MM.1S (cell line): ENCODE data around the gene SENP8.

ENCODE experiments used
- DNase-seq: peaks from one replicate; pipeline ENCODE4 v3.0.0-alpha.2; 2015
- H2AFZ ChIP-seq: fragments of 300-600 bp; sonication (generic); 2 replicates; pipeline ENCODE4 v1.6.0; 2016; ENCODE audit warnings: antibody characterized with exemption, low read length
- H3F3A ChIP-seq: fragments of 300-600 bp; sonication (generic); 2 replicates; pipeline ENCODE4 v1.6.1; 2016; ENCODE audit warnings: mild to moderate bottlenecking, antibody characterized with exemption, low read length, moderate library complexity, mixed read lengths; ENCODE audit not compliant: insufficient read depth
- H3K27ac ChIP-seq: fragments of 300-600 bp; sonication (generic); 2 replicates; pipeline ENCODE4 v1.5.1; 2016; ENCODE audit warnings: mild to moderate bottlenecking, low read length
- H3K27me3 ChIP-seq: fragments of 300-600 bp; sonication (generic); replicated peaks from 2 replicates; pipeline ENCODE4 v1.6.0; 2016; ENCODE audit warnings: low read length; ENCODE audit not compliant: insufficient read depth
- H3K36me3 ChIP-seq: fragments of 300-600 bp; sonication (generic); replicated peaks from 2 replicates; pipeline ENCODE4 v1.6.1; 2016; ENCODE audit warnings: mild to moderate bottlenecking, low read length, mixed read lengths; ENCODE audit not compliant: insufficient read depth
- H3K4me1 ChIP-seq: fragments of 300-600 bp; sonication (generic); 2 replicates; pipeline ENCODE4 v1.6.1; 2016; ENCODE audit warnings: low read length, mixed read lengths
- H3K4me2 ChIP-seq: fragments of 300-600 bp; sonication (generic); 2 replicates; pipeline ENCODE4 v1.6.0; 2016; ENCODE audit warnings: low read depth, low read length
- H3K4me3 ChIP-seq: fragments of 300-600 bp; sonication (generic); 2 replicates; pipeline ENCODE4 v1.5.1; 2016; ENCODE audit warnings: low read length, mixed read lengths
- H3K79me2 ChIP-seq: fragments of 300-600 bp; sonication (generic); 2 replicates; pipeline ENCODE4 v1.6.1; 2016; ENCODE audit warnings: mixed run types, low read length, mixed read lengths
- H3K9ac ChIP-seq: fragments of 300-600 bp; sonication (generic); 2 replicates; pipeline ENCODE4 v1.6.1; 2016; ENCODE audit warnings: low read length, mixed read lengths
- H3K9me2 ChIP-seq: fragments of 300-600 bp; sonication (generic); replicated peaks from 2 replicates; pipeline ENCODE4 v1.6.1; 2016; ENCODE audit warnings: mild to moderate bottlenecking, low read length, mixed read lengths; ENCODE audit not compliant: insufficient read depth
- H3K9me3 ChIP-seq: fragments of 300-600 bp; sonication (generic); replicated peaks from 2 replicates; pipeline ENCODE4 v1.6.1; 2016; ENCODE audit warnings: mild to moderate bottlenecking, low read length, mixed read lengths; ENCODE audit not compliant: insufficient read depth
- H4K20me1 ChIP-seq: fragments of 300-600 bp; sonication (generic); 2 replicates; pipeline ENCODE4 v1.6.1; 2016; ENCODE audit warnings: mild to moderate bottlenecking, low read length, moderate library complexity, mixed read lengths; ENCODE audit not compliant: insufficient read depth
- CTCF ChIP-seq: fragments of 300-600 bp; sonication (generic); IDR thresholded peaks from 2 replicates; pipeline ENCODE4 v1.5.1; 2016; ENCODE audit warnings: antibody characterized with exemption, low read length, mixed read lengths
- EZH2 ChIP-seq: fragments of 300-600 bp; sonication (generic); optimal IDR thresholded peaks from 2 replicates; pipeline ENCODE3; 2017; ENCODE audit warnings: low read depth, mild to moderate bottlenecking, antibody characterized with exemption, low read length, mixed read lengths
- EZH2phosphoT487 ChIP-seq: fragments of 300-600 bp; sonication (generic); IDR thresholded peaks from 2 replicates; pipeline ENCODE4 v1.6.1; 2018; ENCODE audit warnings: antibody characterized with exemption, low read length

SENP8 gene

GRCh38 chr15:72155003-72155621 is 36.9 kb downstream of the SENP8 start:
- TF ChIP-seq EZH2phosphoT487 (no peak), CTCF (no peak), EZH2 (no peak)
- no peak for DNase-seq
- Histone ChIP-seq H3K9ac (no peak overlapping the region), H3F3A (no peaks in the 10 kb centered on the region), H3K79me2 (no peaks in the 10 kb centered on the region), H3K27me3 (no peaks in the 10 kb centered on the region), H3K36me3 (no peaks in the 10 kb centered on the region), H3K4me3 (no peak overlapping the region), H2AFZ (no peak overlapping the region), H3K4me1 (no peaks in the 10 kb centered on the region), H3K27ac (no peak overlapping the region), H3K9me2 (no peaks in the 10 kb centered on the region), H3K4me2 (no peak overlapping the region), H3K9me3 (no peaks in the 10 kb centered on the region), H4K20me1 (no peaks in the 10 kb centered on the region)

GRCh38 chr15:72155635-72156616 is 37.7 kb downstream of the SENP8 start:
- no peak overlapping the region for H3K4me3 ChIP-seq
- no peaks in the 10 kb centered on the region for H3K9me3 ChIP-seq
- H3F3A ChIP-seq: no peaks in the 10 kb centered on the region
- DNase-seq: peak; percentile 65
- peak; percentile 85 for TF ChIP-seq CTCF
- TF ChIP-seq EZH2: no peak
- no peaks in the 10 kb centered on the region for H3K79me2 ChIP-seq
- H3K9me2 ChIP-seq: no peaks in the 10 kb centered on the region
- H3K27me3 ChIP-seq: no peaks in the 10 kb centered on the region
- no peak overlapping the region for H3K4me2 ChIP-seq
- H3K36me3 ChIP-seq: no peaks in the 10 kb centered on the region
- no peak overlapping the region for H3K9ac ChIP-seq
- H4K20me1 ChIP-seq: no peaks in the 10 kb centered on the region
- no peak overlapping the region for H3K27ac ChIP-seq
- H3K4me1 ChIP-seq: no peaks in the 10 kb centered on the region
- H2AFZ ChIP-seq: no peak overlapping the region

- H3K4me3 ChIP-seq: no peak overlapping the region
- no peaks in the 10 kb centered on the region for H3K27me3 ChIP-seq
- H2AFZ ChIP-seq: no peak overlapping the region
- H3K4me2 ChIP-seq: no peak overlapping the region
- H3K79me2 ChIP-seq: no peaks in the 10 kb centered on the region
- no peak overlapping the region for H3K27ac ChIP-seq
- H3F3A ChIP-seq: no peaks in the 10 kb centered on the region
- H3K9me2 ChIP-seq: no peaks in the 10 kb centered on the region
- no peak for DNase-seq
- H3K4me1 ChIP-seq: no peaks in the 10 kb centered on the region
- H3K9ac ChIP-seq: no peak overlapping the region
- TF ChIP-seq EZH2phosphoT487 (no peak), EZH2 (no peak), CTCF (no peak)
- H3K36me3 ChIP-seq: no peaks in the 10 kb centered on the region
- no peaks in the 10 kb centered on the region for H3K9me3 ChIP-seq
- no peaks in the 10 kb centered on the region for H4K20me1 ChIP-seq
These were observed 38.7 kb downstream of the SENP8 start for GRCh38 chr15:72156928-72157327.
